Osteocyte (in vitro differentiated cells): Measurements from ENCODE around the gene IL18RAP. TPM values are rescaled to one million over a fixed set of nuclear protein-coding genes. Genes with fewer than 3 reads are reported as not detected.

ENCODE experiments used
- DNase-seq: peaks from one replicate; pipeline ENCODE4 v3.0.0; 2021; ENCODE audit warnings: mixed read lengths; ENCODE audit not compliant: unreplicated experiment; ENCODE audit errors: extremely low spot score
- H3K27ac Mint-ChIP-seq: one replicate; pipeline ENCODE4 v1.8.0; 2021; ENCODE audit warnings: mild to moderate bottlenecking, mixed read lengths; ENCODE audit not compliant: unreplicated experiment
- H3K27me3 Mint-ChIP-seq: one replicate; pipeline ENCODE4 v1.8.0; 2021; ENCODE audit warnings: mixed read lengths; ENCODE audit not compliant: unreplicated experiment
- H3K36me3 Mint-ChIP-seq: one replicate; pipeline ENCODE4 v1.8.0; 2021; ENCODE audit warnings: mixed read lengths; ENCODE audit not compliant: unreplicated experiment
- H3K4me1 Mint-ChIP-seq: one replicate; pipeline ENCODE4 v1.8.0; 2021; ENCODE audit warnings: mixed read lengths; ENCODE audit not compliant: unreplicated experiment
- H3K4me3 Mint-ChIP-seq: one replicate; pipeline ENCODE4 v1.8.0; 2021; ENCODE audit warnings: mild to moderate bottlenecking, moderate library complexity, mixed read lengths; ENCODE audit not compliant: unreplicated experiment
- H3K9me3 Mint-ChIP-seq: one replicate; pipeline ENCODE4 v1.8.0; 2021; ENCODE audit warnings: mixed read lengths; ENCODE audit not compliant: unreplicated experiment
- CTCF ChIP-seq: fragments of 200-600 bp; sonication (generic); IDR thresholded peaks from 2 replicates; pipeline ENCODE4 v1.5.0; 2021; ENCODE audit warnings: antibody characterized with exemption, mild to moderate bottlenecking, moderate library complexity
- total RNA-seq: library from RNA; stranded (reverse); gene quantifications from 2 replicates; pipeline ENCODE4 v1.2.1, GENCODE V29; 2021

The IL18RAP gene
- total RNA-seq, 1 donor from 2014 or later: not detected

- H3K36me3 Mint-ChIP-seq: no peaks in the 10 kb centered on the region
- H3K4me1 Mint-ChIP-seq: no peaks in the 10 kb centered on the region
- DNase-seq: no peak
- no peak overlapping the region for H3K4me3 Mint-ChIP-seq
- H3K27ac Mint-ChIP-seq: no peak overlapping the region
- H3K9me3 Mint-ChIP-seq: no peaks in the 10 kb centered on the region
- no peak for TF ChIP-seq CTCF
- H3K27me3 Mint-ChIP-seq: peaks cover 16% of the 10 kb centered on the region
Measured at GRCh38 chr2:102436323-102436722, 13.4 kb downstream of the IL18RAP start.

GRCh38 chr2:102437122-102437521, 14.2 kb downstream of the IL18RAP start:
- DNase-seq: no peak
- Mint-ChIP-seq H3K4me1 (no peaks in the 10 kb centered on the region), H3K27me3 (peaks cover 11% of the 10 kb centered on the region), H3K27ac (no peak overlapping the region), H3K36me3 (no peaks in the 10 kb centered on the region), H3K4me3 (no peak overlapping the region), H3K9me3 (no peaks in the 10 kb centered on the region)
- TF ChIP-seq CTCF: no peak

GRCh38 chr2:102438111-102438510, 15.2 kb downstream of the IL18RAP start:
- H3K4me3 Mint-ChIP-seq: no peak overlapping the region
- H3K27ac Mint-ChIP-seq: no peak overlapping the region
- H3K4me1 Mint-ChIP-seq: no peaks in the 10 kb centered on the region
- TF ChIP-seq CTCF: no peak
- no peak for DNase-seq
- no peaks in the 10 kb centered on the region for H3K36me3 Mint-ChIP-seq
- peaks cover 15% of the 10 kb centered on the region for H3K27me3 Mint-ChIP-seq
- no peaks in the 10 kb centered on the region for H3K9me3 Mint-ChIP-seq

- no peak for TF ChIP-seq CTCF
- H3K9me3 Mint-ChIP-seq: no peaks in the 10 kb centered on the region
- H3K27me3 Mint-ChIP-seq: peaks cover 18% of the 10 kb centered on the region
- no peak overlapping the region for H3K27ac Mint-ChIP-seq
- no peak overlapping the region for H3K4me3 Mint-ChIP-seq
- H3K4me1 Mint-ChIP-seq: no peaks in the 10 kb centered on the region
- no peak for DNase-seq
- H3K36me3 Mint-ChIP-seq: no peaks in the 10 kb centered on the region
Measured at GRCh38 chr2:102438578-102438977, 15.6 kb downstream of the IL18RAP start.

- TF ChIP-seq CTCF: no peak
- Mint-ChIP-seq H3K27me3 (peaks cover 18% of the 10 kb centered on the region), H3K4me3 (no peak overlapping the region), H3K36me3 (no peaks in the 10 kb centered on the region), H3K4me1 (no peaks in the 10 kb centered on the region), H3K9me3 (no peaks in the 10 kb centered on the region), H3K27ac (no peak overlapping the region)
- no peak for DNase-seq
Measured at GRCh38 chr2:102439065-102439695, 16.2 kb downstream of the IL18RAP start.
